AG09309 (cell line): ENCODE data around the gene CLCNKA.
"Not testable (repeated sequence)": the region's sequence is repeated elsewhere in the genome, so short reads cannot be mapped to it uniquely, and the experiment has no call there.

Source experiments
- DNase-seq: peaks from one replicate; pipeline ENCODE4 v3.0.0-alpha.2; 2010; ENCODE audit warnings: low read depth
- H3K4me3 ChIP-seq: 2 replicates; pipeline ENCODE4 v1.5.1; 2011; ENCODE audit warnings: mild to moderate bottlenecking, low read depth, low read length, moderate library complexity; ENCODE audit not compliant: control insufficient read depth
- CTCF ChIP-seq: IDR thresholded peaks from 2 replicates; pipeline ENCODE4 v1.5.1; 2011; ENCODE audit warnings: mild to moderate bottlenecking, low read depth, low read length, inconsistent platforms; ENCODE audit not compliant: insufficient read depth, control insufficient read depth; ENCODE audit errors: missing control alignments

Gene CLCNKA

DNA sequence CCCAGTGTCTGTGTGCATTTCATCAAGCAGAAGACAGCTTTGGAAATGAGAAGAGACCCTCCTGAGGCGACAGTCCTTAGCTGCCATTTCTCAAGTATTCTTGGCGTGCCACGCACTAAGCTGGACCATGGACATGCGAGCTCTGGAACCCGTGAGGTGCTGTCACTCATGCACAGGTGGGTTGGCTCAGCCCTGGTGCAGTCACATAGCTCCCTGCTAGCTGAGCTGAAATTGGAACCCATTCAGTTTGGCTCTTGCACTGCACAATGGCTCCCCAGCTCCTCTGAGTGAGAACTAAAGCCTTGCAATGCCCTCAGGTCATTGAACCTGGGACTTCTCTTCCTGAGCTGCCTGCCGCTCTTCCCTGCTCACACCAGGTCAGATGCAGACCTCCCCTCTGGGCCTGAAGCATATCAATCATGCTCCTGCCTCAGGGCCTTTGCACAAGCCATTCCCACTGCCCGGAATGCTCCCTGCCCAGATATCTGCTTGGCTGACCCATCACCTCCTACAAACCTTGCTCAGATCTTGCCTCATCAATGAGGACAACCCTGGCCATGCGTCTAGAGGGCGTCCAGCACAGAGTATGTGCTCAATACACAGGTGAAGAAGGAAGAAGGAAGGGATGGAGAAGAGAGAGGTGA lies 24.1 kb upstream of the CLCNKA start:
- no peak overlapping the region for H3K4me3 ChIP-seq
- no peak for DNase-seq
- no peak for TF ChIP-seq CTCF

GRCh38 chr1:15998929-15999328 lies 22.9 kb upstream of the CLCNKA start:
- no peak overlapping the region for H3K4me3 ChIP-seq
- no peak for DNase-seq
- no peak for TF ChIP-seq CTCF

- not testable (repeated sequence) for H3K4me3 ChIP-seq
Observed at GRCh38 chr1:16001274-16001673, 20.6 kb upstream of the CLCNKA start.

DNA sequence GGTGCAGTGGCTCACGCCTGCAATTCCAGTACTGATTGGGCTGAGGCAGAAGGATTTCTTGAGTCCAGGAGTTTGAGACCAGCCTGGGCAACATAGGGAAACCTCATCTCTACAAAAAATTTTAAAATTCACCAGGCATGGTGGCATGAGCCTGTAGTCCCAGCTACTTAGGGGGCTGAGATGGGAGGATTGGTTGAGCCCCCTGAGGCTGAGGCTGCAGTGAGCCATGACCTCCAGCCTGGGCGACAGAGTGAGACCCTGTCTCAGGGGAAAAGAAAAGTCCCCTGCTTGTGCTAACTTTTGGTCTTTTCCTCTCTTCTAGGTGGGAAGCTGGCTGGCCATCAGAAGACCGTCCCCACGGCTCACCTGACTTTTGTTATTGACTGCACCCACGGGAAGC lies 16.2 kb upstream of the CLCNKA start:
- no peak for DNase-seq
- no peak for TF ChIP-seq CTCF

More at GRCh38 chr1:16001274-16001673, 20.6 kb upstream of the CLCNKA start:
- not testable (repeated sequence) for DNase-seq

GRCh38 chr1:16006010-16006409 lies 15.8 kb upstream of the CLCNKA start:
- DNase-seq = no peak
- H3K4me3 ChIP-seq = no peak overlapping the region
- no peak for TF ChIP-seq CTCF

More for the DNA sequence above, 16.2 kb upstream of the CLCNKA start:
- H3K4me3 ChIP-seq = no peak overlapping the region

- DNase-seq = no peak
- TF ChIP-seq CTCF = peak; percentile 35
- no peak overlapping the region for H3K4me3 ChIP-seq
Observed at GRCh38 chr1:16006552-16007485, 15.0 kb upstream of the CLCNKA start.

DNA sequence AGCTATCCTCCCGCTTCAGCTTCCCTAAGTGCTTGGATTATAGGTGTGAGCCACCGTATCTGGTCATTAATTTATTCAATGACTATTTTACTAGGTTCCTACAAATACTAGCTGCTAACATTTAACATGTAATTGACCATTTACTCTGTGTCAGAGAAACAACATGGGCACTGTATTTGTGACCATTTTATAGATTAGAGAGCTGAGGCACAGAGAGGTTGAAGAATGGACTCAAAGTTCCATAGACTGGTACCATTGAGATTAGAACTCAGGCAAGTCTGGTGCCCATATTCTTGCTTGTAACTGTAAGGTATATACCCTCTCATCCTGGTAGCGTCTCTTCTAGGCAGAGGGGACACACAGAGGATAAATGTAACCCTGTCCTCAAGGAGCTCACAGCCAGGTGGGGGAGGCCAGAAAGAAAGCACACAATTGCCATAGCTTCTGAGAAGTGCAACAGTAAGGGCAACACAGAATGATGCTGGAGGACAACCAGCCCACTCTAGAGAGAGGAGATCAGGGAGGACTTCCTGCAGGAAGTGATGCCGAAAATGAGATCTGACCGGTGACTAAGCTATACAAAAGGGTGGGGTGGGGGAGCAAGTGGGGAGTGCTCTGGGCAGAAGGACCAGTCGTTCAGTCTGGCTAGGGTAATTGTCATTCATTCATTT lies 14.0 kb upstream of the CLCNKA start:
- no peak for TF ChIP-seq CTCF
- H3K4me3 ChIP-seq = no peak overlapping the region
- no peak for DNase-seq
